EH (cell line): Measurements from ENCODE around the gene PAIP2B.

Experiments
- DNase-seq: peaks from one replicate; pipeline ENCODE4 v3.0.0-alpha.2; 2015; ENCODE audit warnings: low read depth

PAIP2B gene

GRCh38 chr2:71153585-71154224, 73.2 kb downstream of the PAIP2B start:
- DNase-seq = no peak

DNA sequence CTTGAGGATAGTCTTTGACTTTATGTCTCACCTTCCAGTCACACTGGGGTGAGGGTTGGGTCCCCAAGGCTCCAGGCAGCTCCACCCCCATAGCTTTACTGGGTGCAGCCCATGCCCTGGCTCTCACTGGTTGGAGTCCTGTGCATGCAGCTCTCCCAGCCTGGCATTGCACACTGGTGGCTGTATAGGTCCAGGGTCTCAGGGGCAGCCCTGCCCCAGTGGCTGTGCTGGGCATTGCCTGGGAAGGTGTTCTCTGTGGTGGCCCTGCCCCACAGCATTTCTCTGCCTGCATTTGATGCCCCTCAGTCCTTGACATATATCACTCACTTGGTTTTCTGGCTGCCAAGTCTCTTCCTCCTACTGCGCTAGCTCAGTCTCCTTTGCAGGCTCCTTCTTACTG, 75.3 kb downstream of the PAIP2B start:
- DNase-seq = no peak

DNA sequence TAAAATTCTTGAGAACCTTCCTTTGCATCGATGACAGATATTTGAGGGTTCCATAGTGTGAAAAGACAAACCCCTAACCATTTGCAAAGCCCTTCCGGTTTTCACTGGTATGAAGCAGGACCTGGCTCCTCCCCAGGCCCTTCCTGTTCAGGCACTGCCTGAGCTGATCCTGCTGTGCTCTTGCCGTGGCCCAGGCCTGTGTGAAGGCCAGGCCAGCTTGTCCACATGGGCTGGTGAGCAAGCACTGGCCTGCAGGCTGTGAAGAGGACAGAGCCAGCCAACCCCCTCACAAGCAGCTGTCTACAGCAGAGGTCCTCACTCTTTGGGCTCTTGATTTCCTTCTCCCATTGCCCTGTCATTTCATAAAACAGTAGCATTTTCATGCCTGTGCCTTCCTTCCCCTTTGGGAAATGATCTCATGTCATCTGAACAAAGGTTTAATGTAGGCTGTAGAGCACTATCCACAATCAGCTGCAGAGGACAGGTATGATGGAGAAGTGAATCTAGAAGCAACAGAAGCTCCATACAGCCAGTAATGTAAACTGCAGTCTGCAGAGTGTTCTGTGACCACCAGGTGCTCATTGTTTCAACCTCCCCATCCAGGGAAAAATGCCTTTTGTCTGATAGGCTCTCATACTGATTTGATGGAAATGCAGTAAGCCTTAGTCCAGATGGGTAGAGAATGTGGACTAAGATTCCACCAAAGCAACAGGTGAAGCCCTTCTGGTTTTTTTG, 76.7 kb downstream of the PAIP2B start:
- no peak for DNase-seq

DNA sequence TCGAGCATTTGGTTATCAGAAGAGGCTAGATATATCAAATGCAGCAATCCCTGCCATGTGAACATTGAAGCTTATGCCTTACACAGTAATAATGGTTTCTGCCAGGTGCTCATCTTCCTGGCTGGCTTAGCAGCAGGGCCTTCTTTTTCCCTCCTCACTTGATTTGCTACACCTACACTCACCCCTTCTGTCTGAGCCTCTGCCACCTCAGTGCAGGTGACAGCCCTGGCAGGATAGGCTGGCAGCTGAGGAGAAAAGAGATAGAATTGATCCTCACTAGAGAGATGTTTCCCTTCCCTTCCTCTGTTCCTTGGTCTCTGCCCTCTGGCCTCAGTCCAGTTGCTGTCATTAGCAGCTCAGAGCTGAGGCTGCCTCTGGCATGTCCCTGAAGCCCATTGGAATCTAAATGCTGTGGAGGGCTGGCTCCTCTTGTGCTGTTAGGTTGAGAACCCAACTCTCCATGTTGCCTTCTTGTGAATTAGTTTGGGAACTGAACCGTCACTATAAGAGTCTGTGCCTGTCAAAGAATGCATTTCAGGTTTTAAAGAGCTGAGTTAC, 78.3 kb downstream of the PAIP2B start:
- no peak for DNase-seq

- DNase-seq = no peak
Observed at GRCh38 chr2:71143782-71144181, 83.1 kb downstream of the PAIP2B start.

- no peak for DNase-seq
Observed at GRCh38 chr2:71136174-71136573, 90.7 kb downstream of the PAIP2B start.

DNA sequence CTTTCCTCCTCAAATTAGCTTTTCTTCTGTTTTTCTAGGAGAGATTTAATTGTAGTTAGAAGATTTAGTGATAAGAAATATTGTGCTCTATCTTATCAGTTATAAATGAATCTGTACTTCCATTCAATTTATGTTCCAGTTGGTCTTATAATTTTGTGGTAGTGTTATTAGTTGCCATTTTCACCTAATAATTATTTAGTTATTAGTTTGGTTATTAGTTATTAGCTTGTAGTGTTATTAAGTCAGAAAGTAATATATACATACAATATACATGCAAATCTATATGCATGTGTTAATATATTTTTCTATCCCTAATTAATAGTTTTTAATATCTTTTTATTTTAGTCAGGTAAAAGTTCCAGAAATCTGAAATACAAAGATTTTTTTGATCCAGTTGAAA, 93.3 kb downstream of the PAIP2B start:
- no peak for DNase-seq
